Spleen (tissue), 7 donors: ENCODE results near the gene TMEM183A.

ENCODE experiments used
- CTCF ChIP-seq, 11 experiments: fragments of 200-600 bp in 7 of 11; fragments of 450-650 bp in 4 of 11; sonication (generic) in 4 of 11; IDR thresholded peaks in 8 of 11; conservative IDR thresholded peaks in 3 of 11; 1 replicate in 7 of 11; 2 replicates in 4 of 11; pipeline versions ENCODE4 v1.4.0 to v1.8.0; 2016 to 2021; ENCODE audit warnings: antibody characterized with exemption in 11 of 11, inconsistent platforms in 4 of 11, mild to moderate bottlenecking in 1 of 11
- POLR2A ChIP-seq, 3 donors: fragments of 450-650 bp; IDR thresholded peaks; one replicate each; pipeline ENCODE4 v1.5.1; 2017; ENCODE audit warnings: antibody characterized with exemption in 3 of 3, mild to moderate bottlenecking in 1 of 3
- donor health status: DM: no; HTN: no; CAD: no; lungs with moderate emphysema.
- donor health status: DM: no; HTN: no; CAD: no.
- donor health status: DM: no; HTN: no; CAD: no.

- peak in 5 of 11 experiments; percentile 23 to 57 (median 56) for TF ChIP-seq CTCF (IDR thresholded peaks at IDR 0.05 in 8 of 11, conservative IDR thresholded peaks at IDR 0.05 in 3 of 11)
- peak in 2 of 3 donors; percentile 53 to 85 for TF ChIP-seq POLR2A (IDR thresholded peaks at IDR 0.05)
Measured at GRCh38 chr1:202957733-202958543, 49.2 kb upstream of the TMEM183A start, which contains the start of gene ADIPOR1.
